WERI-Rb-1 (cell line): ENCODE measurements around the gene GPATCH8.

Experiments
- DNase-seq: peaks from one replicate; pipeline ENCODE4 v3.0.0-alpha.2; 2020
- H3K27ac ChIP-seq: fragments of 250-450 bp; sonication (Bioruptor Pico); 2 replicates; pipeline ENCODE4 v1.5.1; 2020; ENCODE audit warnings: mild to moderate bottlenecking, moderate library complexity
- H3K27me3 ChIP-seq: fragments of 250-450 bp; sonication (Bioruptor Pico); 2 replicates; pipeline ENCODE4 v1.5.1; 2021; ENCODE audit warnings: mild to moderate bottlenecking, low read depth, moderate library complexity; ENCODE audit not compliant: insufficient read depth, severe bottlenecking
- H3K36me3 ChIP-seq: fragments of 250-450 bp; sonication (Bioruptor Pico); 2 replicates; pipeline ENCODE4 v1.5.1; 2020; ENCODE audit warnings: mild to moderate bottlenecking, moderate library complexity
- H3K4me3 ChIP-seq: 2 replicates; pipeline ENCODE4 v1.5.1; 2011; ENCODE audit warnings: low read depth, mild to moderate bottlenecking, control low read depth, low read length
- H3K9me3 ChIP-seq: fragments of 250-450 bp; sonication (Bioruptor Pico); 2 replicates; pipeline ENCODE4 v1.5.1; 2021; ENCODE audit warnings: mild to moderate bottlenecking, moderate library complexity; ENCODE audit not compliant: severe bottlenecking
- TF ChIP-seq, protein P1 (sequence below): IDR thresholded peaks from 2 replicates; pipeline ENCODE4 v1.5.1; 2011; ENCODE audit warnings: low read depth, mild to moderate bottlenecking, control low read depth, inconsistent platforms, low read length

Gene GPATCH8

DNA sequence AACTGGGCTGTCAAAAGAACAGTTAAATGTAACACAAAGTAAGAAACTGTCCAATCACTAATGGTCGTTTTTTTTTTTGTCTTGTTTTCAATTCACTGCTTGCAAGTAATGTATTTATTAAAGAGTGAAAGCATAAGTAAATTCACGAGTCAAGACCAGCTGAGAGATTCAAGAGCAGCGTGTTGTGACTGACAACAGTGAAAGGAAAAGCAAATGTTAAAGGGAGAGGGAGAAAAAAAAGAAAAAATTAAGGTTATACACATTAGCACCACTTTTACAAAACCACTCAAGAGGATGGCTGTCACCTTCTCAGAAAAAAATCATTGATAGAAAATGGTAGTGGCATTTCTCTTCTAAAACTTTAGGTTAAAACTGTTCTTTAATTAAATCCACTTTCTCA lies 36.1 kb downstream of the GPATCH8 start:
- Histone ChIP-seq H3K9me3 (no peaks in the 10 kb centered on the region), H3K27ac (no peak overlapping the region), H3K4me3 (no peak overlapping the region), H3K27me3 (no peaks in the 10 kb centered on the region), H3K36me3 (peaks cover 39% of the 10 kb centered on the region)
- TF ChIP-seq, protein P1, sequence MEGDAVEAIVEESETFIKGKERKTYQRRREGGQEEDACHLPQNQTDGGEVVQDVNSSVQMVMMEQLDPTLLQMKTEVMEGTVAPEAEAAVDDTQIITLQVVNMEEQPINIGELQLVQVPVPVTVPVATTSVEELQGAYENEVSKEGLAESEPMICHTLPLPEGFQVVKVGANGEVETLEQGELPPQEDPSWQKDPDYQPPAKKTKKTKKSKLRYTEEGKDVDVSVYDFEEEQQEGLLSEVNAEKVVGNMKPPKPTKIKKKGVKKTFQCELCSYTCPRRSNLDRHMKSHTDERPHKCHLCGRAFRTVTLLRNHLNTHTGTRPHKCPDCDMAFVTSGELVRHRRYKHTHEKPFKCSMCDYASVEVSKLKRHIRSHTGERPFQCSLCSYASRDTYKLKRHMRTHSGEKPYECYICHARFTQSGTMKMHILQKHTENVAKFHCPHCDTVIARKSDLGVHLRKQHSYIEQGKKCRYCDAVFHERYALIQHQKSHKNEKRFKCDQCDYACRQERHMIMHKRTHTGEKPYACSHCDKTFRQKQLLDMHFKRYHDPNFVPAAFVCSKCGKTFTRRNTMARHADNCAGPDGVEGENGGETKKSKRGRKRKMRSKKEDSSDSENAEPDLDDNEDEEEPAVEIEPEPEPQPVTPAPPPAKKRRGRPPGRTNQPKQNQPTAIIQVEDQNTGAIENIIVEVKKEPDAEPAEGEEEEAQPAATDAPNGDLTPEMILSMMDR: no peak
- DNase-seq: no peak

DNA sequence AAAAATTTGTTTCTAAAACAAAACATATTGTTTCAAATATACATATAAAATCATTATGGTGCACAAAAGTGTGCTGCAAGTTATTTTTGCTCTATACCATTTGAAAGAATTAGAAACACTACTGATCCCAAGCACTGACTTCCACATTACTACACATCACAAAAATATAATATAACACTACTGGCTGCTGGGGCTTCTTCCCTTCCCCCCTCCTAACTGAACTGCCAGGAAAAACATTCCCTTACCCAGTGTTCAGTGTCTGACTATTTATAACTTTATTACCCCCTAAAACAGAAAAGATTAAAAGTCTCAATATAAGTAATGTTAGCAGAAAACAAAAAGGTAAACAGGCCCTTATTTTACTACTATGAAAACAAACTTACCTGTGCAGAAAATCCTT lies 36.9 kb downstream of the GPATCH8 start:
- Histone ChIP-seq H3K36me3 (peaks cover 40% of the 10 kb centered on the region), H3K27me3 (no peaks in the 10 kb centered on the region), H3K27ac (no peak overlapping the region), H3K4me3 (no peak overlapping the region), H3K9me3 (no peaks in the 10 kb centered on the region)
- no peak for DNase-seq
- TF ChIP-seq, protein P1: no peak

DNA sequence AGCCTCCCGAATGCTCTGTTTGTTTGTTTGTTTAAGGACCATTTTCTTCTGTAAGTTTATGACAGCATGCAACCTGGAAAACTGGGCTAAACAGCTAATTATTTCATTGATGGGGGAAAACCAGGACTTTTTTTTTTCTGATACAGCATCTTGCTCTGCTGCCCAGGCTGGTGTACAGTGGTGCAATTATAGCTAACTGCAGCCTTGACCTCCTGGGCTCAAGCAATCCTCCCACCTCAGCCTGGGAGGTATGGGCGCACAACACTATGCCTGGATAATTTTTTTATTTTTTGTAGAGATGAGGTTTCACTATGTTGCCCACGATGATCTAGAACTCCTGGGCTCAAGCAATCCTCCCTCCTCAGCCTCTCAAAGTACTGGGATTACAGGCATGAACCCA lies 37.3 kb downstream of the GPATCH8 start:
- DNase-seq: no peak
- no peaks in the 10 kb centered on the region for H3K9me3 ChIP-seq
- H3K36me3 ChIP-seq: peaks cover 37% of the 10 kb centered on the region
- TF ChIP-seq, protein P1: no peak
- no peak overlapping the region for H3K27ac ChIP-seq
- no peaks in the 10 kb centered on the region for H3K27me3 ChIP-seq
- H3K4me3 ChIP-seq: no peak overlapping the region

DNA sequence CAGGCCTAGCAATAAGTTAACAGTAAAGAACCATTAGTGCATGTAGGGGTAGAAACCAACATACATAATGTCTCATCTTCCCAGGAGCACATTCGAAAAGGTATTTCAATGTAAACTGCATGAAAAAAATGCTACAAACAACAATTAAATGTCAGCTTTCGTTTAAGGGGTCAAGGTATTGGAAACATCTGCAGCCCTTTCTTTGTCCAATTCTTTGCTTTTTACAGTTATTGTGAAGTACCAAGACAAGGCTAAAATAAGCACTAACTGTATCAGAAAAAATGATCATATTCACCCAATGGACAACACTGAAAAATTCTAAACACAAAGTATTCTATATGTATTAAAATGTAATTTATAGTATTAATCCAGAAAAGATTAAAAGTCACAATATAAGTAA lies 37.9 kb downstream of the GPATCH8 start:
- no peak overlapping the region for H3K27ac ChIP-seq
- H3K27me3 ChIP-seq: no peaks in the 10 kb centered on the region
- peaks cover 34% of the 10 kb centered on the region for H3K36me3 ChIP-seq

DNA sequence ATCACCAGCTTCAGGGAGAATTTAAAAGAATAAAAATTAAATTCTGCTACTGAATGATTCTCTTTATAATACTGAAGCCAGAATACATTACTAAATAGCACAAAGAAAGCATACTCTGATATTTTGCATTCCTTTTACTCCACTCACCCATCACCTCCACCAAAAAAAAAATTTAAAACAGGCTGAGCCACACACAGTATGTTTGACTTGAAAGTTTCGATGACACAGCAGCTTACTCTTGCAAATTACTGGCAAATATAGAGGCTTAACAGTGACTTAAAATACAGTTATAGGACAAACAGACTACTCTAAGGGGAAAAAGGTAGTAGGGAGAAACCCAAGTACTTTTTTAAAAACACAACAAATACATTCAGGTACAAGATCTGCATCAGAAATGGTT lies 39.2 kb downstream of the GPATCH8 start:
- no peak overlapping the region for H3K4me3 ChIP-seq
- no peak for DNase-seq
- no peaks in the 10 kb centered on the region for H3K27me3 ChIP-seq
- no peaks in the 10 kb centered on the region for H3K9me3 ChIP-seq
- TF ChIP-seq, protein P1: no peak
- peaks cover 35% of the 10 kb centered on the region for H3K36me3 ChIP-seq
- no peak overlapping the region for H3K27ac ChIP-seq

More for the DNA sequence above, 37.9 kb downstream of the GPATCH8 start:
- H3K9me3 ChIP-seq: no peaks in the 10 kb centered on the region
- TF ChIP-seq, protein P1: no peak
- no peak overlapping the region for H3K4me3 ChIP-seq
- no peak for DNase-seq

DNA sequence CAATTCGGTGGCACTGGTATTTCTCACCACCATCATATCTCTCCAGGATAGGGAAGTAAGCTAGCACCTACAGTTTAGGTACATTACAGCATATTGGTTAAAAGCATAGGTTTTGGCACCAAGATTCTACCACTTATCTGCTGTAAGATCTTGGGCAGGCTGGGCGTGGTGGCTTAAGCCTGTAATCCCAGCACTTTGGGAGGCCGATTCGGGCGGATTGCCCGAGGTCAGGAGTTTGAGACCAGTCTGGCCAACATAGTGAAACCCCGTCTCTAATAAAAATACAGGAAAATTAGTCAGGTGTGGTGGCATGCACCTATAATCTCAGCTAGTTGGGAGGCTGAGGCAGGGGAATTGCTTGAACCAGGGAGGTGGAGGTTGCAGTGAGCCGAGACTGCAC lies 51.4 kb downstream of the GPATCH8 start:
- TF ChIP-seq, protein P1: no peak
- Histone ChIP-seq H3K27me3 (no peaks in the 10 kb centered on the region), H3K4me3 (no peak overlapping the region), H3K9me3 (no peaks in the 10 kb centered on the region), H3K27ac (no peak overlapping the region), H3K36me3 (peaks cover 15% of the 10 kb centered on the region)
- no peak for DNase-seq
